HG02678 (cell line): ENCODE measurements around the gene ACKR1.
A peak's percentile ranks its signal among the peaks of the same experiment; 100 is the strongest.

Source experiments
- ATAC-seq: cut with Tn5 transposase; IDR thresholded peaks from one replicate; pipeline ENCODE4 v1.9.1; 2021; ENCODE audit warnings: mild to moderate bottlenecking, moderate library complexity; ENCODE audit not compliant: unreplicated experiment

ACKR1 gene, protein sequence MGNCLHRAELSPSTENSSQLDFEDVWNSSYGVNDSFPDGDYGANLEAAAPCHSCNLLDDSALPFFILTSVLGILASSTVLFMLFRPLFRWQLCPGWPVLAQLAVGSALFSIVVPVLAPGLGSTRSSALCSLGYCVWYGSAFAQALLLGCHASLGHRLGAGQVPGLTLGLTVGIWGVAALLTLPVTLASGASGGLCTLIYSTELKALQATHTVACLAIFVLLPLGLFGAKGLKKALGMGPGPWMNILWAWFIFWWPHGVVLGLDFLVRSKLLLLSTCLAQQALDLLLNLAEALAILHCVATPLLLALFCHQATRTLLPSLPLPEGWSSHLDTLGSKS

DNA sequence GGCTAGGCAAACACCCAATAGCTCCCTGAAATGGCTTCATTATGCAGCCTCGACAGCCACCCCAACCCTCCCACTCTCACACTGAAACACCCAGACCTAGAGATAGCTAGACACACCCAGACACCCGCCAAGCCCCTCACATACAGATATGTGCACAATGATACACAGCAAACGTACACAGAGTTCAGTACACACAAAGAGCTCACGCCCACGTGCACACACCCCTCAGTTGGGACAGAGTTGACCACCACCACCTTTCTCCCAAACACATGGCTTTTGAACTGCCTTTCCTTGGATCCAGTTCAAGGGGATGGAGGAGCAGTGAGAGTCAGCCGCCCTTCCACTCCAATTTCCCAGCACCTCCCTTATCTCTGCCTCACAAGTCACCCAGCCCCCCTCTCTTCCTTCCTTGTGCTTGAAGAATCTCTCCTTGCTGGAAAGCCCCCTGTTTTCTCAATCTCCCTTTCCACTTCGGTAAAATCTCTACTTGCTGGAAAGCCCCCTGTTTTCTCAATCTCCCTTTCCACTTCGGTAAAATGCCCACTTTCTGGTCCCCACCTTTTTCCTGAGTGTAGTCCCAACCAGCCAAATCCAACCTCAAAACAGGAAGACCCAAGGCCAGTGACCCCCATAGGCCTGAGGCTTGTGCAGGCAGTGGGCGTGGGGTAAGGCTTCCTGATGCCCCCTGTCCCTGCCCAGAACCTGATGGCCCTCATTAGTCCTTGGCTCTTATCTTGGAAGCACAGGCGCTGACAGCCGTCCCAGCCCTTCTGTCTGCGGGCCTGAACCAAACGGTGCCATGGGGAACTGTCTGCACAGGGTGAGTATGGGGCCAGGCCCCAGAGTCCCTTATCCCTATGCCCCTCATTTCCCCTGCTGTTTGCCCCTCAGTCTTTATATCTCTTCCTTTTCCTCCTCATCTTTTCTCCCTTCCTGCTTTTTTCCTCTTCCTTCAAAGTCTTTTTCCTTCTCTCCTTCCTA lies at the start of gene ACKR1:
ACKR1 (plus strand) TSS at position 715 of the 981 bp plus-strand sequence; CDS start at position 800, 85 bp downstream.
- ATAC-seq, result no peak

DNA sequence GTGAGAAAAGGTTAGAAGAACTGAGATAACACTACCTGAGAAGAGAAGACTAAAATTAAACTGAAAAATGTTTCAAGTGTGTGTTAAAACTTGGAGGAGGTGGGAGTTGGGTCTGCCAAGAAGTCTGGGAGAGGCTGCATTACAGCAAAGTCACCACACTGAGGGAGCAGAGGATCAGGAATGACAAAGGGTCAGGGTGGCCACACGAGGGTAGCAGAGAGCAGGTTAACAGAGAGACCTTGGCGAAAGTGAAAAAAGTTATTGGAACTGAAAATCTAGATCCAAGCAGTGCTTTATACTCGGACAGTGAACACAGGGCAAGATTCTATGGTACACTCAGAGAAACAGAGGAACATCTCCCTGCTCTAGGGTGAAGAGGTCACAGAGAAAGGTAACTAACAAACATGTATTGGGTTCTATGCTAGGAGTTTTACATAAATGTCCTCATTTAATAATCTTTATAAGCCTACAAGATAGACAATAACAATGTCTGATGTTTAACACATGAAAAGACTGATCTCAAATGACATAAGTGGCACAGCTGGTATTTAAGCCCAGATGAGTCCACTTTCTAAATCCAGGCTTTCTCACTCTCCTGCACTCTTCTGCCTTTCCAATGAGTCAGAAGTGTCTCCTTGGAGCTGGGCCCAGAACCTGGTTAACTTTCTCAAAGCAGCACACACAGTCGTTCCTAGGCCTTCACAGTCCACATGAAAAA lies 43.5 kb upstream of the ACKR1 start:
- peak; percentile 98 for ATAC-seq

DNA sequence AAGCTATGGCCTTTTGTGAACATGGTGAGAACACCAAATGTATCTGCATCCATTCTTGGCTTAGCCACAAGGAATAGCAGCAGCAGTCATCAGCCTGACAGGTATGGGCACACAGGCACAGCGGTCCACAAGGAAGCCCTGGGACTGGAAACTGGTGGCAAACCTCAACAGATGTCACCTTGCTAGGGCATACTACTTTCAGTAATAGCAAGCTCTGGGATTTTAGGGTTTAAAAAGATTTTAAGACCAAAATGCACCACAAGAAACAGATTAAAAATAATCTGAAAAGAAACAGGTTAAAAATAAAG lies 43.0 kb upstream of the ACKR1 start:
- no peak for ATAC-seq

DNA sequence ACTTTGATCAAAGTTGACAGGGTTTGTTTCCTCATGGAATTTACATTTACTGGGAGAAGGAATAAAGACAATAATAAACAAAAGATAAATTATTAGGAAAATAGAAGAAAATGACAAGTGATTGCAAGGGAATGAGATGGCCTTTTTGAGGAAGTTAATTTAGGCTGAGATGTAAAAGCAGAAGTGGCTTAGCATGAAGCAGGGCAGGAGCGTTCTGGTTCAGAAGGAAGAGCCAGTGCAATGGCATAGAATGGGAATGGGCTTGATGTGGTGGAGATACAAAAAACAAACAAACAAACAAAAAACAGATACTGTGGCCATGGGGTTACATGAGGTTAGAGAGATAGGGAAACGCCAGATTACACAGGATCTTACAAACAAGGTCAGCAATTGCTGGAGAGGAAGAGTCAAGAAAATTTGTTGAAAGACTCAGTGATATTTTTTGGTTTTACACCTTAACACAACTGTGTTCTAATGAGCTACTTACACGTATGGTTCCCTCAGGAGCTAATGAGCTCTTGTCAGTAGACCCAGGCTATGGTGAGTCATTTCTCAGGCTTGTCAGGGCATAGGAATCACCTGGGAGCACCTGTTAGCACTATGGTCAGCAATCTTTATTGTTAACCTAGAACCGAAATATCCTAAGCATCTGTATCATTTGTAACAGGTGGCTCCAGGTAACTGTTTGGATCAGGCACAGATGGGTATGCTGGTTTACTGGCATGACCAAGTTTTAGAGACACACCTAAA lies 42.0 kb upstream of the ACKR1 start:
- ATAC-seq, result no peak

DNA sequence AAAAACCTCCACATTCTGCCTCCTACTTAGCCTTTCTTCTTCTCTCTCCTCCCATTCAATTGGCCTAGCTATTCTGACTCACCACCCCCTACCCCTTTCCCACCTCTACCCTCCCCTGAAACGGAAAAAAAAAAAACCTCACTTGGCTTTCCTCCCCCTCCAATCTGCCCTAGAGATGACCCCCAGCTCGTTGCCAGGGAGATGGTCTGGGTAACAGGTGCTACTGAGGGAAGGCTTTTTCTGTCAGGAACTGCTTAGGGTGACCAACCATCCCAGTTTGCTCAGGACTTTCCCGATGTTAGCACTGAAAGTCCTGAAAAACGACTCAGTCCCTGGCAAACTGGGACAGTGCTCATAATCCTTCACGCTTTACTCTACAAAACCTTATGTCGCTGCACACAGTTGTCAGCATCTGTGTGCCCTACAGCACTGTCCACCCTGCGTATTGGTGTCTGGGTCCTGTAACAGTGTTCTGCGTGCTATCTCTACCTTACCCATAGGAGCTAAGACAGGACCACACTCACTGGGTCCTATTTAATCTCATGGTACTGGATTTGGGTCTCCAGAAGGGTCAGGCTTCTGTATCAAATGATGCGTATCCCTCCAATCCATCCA lies 41.0 kb upstream of the ACKR1 start:
- ATAC-seq, result no peak

DNA sequence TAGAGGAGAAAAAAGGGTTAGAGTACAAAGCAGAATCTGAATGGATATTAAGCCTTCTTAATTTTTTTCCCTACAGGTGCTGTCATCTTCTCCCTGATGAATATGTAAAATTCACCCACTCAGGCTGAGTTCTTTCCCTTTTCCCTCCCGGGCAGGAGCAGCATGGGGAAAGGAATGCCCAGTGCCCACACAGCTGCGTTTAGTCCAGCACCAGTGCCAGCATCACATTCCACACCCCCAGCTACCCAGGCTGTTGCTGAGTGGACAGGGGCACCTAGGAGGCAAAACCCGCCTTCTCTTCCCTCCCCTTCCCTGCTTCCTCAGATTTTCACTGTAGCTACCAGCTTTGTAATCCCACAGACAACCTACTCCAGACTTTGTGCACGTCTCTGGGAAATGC lies 36.6 kb upstream of the ACKR1 start:
- no peak for ATAC-seq

DNA sequence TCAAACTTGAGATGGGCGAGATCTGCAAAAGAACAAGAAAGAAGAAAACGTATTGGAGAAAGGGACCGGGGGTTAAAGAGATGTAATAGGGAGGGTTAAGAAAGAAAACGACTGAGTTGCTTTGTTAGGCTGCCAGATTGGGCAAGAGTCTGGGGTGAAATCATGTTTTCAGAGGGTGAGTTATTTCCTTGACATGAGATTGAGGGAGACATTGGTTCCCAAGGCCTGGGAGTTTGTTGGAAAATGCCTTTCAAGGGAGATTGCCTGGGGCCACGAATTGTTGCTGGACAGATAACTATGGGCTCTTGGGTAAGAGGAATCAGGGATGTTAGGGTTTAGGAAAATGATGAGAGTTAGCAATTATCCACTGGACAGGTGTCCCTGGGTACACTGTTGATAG lies 34.0 kb upstream of the ACKR1 start:
- no peak for ATAC-seq

DNA sequence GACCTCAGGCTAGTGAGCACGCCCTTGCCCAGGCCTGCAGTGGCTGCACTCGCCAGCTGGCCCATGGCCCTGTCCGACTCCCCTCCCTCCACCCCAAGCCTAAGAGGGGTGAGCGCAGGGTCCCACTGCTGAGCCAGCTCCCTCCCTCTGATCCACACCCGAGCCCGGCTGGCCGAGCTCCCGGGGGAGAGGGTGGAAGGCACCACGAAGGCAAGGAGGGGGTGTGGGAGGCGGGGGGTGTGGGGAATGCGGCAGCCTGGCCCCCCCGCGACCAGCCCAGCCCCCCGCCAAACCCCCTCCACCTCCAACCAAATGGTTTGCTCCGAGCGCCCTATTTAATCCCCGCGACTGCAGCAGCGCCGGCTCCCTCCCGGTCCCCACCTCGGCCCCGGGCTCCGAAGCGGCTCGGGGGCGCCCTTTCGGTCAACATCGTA lies 33.4 kb upstream of the ACKR1 start, which contains the start of gene CADM3:
CADM3 (plus strand) TSS at position 362 of the 434 bp plus-strand sequence. CDS start 151 bp downstream, outside the sequence.
- no peak for ATAC-seq

DNA sequence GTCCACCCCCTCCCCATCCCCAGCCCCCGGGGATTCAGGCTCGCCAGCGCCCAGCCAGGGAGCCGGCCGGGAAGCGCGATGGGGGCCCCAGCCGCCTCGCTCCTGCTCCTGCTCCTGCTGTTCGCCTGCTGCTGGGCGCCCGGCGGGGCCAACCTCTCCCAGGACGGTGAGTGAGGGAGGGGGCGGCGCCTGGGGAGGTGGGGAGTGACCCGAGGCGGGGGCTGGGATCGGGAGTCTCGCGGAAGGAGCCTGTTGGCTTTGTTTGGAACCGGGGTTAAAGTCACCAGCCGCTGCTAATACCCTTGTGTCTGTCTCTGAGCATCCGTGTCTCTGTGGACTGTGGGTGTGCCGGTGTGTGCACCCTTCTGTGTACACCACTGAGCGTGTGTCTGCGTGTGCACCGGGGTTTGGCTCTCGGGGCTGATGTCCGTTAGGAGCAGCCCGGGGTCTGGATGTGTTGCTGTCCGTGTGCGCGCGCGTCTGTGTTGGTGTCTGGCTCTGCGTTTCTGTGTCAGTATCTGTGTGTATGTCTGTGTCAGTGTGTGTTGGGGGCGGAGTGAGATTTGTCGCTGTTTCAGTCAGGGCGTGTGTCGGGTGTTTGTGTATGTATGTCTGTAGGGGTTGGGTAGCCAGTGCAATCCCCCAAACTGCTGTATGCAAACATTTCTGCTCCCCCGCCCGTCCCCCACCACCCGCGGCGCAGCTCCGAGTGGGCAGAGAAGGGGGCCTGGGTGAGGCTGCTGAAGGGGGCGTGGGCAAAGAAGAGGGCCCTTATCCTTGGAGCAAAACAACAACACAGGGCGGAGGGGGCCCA lies 32.8 kb upstream of the ACKR1 start:
- no peak for ATAC-seq

DNA sequence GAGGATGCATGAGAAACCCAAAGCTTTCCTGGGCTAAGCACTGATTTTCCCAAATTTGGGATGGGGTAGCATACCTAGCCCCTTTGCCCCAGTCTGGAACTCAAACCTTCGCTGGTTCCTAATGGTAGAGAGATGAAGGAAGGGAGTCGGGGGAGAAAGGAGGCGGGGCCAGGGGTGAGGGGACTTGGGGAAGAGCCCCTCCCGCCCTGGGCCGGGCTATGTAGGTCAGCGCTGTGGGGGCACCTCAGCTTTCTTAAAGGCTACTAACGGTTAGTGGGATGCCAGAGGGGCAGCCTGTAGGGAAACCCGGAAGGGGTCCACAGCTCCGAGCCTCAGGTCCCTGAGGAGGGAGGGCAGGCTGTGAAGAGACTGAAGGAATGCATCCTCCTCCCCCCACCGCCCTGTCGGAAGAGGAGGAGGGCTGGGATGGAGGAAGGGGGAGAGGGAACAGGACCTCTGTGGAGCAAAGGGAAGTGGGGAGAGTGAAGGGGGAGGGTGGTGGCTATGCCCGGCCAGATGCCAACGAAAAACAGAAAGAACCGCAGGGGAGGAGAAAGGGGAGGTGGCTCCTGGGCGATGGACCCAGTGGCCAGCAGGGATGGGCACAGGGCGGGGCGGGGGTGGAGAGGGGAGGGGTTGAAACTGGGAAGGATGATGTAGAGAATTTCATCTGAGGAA lies 31.9 kb upstream of the ACKR1 start:
- ATAC-seq, result no peak

DNA sequence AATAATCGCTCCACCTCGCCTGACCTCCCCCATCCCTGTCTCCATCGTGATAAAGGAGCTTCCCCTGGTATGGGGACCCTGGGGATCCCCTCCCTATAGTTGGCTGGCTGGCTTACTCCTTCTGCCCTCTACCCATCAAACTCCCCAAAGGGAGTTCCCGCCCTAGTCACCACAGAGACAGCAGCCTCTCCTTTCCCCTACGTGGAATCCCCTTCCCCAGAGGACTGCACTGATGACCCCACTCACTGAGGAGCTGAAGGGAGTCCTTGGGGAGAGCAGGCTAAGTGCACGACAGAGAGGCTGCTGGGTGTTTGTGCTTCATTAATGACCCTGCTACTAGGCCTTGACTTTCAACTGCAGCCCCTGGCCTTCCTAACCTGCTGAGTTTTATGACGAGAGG lies 31.4 kb upstream of the ACKR1 start:
- no peak for ATAC-seq

DNA sequence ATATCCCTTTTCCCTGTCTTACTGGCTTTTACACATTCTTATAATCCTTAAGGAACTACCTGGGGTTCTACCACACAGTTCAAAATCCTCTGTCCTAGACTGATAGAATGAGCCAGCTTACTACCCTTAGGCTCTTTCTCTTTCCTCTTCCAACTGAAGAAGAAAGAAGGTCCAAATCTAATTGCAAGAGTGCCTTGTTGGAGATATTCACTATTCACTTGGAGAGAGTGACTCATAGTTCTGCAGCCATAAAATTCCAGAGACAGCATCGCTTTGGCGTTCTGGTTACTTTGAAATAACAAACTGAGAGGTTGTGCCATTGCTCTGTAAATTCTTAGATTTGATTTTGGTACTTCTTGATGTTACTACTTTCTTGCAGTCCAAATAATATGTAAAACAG lies 29.1 kb upstream of the ACKR1 start:
- ATAC-seq, result no peak

DNA sequence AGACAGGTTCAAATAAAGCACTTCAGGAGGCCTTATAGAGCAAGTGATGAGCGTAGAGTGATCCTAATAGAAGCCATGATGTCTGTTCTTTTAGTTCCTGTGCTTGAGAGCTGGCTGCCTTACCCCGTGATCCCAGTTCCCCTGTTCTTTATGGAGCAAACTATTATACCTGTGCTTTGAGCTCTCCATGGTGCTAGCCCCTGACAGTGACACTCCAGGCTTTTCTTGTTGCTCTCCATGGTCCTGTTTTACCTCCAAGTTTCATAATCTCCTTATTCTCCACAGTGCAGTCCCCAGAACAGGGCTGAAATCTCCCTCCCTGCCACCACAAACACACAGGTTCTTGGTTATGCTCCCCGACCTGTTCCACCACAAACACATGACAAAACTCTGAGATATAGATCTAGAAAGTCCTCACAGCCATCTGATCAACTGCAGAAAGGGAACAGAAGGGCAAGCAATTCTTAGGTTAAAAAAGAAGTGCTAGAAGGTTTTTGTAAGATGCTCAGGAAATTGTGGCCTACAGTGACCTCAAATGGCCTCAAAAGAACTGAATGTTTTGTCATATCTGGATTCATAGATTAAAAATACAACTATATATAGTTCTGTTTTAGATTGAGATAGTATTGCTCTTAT lies 27.3 kb upstream of the ACKR1 start:
- ATAC-seq, result no peak

DNA sequence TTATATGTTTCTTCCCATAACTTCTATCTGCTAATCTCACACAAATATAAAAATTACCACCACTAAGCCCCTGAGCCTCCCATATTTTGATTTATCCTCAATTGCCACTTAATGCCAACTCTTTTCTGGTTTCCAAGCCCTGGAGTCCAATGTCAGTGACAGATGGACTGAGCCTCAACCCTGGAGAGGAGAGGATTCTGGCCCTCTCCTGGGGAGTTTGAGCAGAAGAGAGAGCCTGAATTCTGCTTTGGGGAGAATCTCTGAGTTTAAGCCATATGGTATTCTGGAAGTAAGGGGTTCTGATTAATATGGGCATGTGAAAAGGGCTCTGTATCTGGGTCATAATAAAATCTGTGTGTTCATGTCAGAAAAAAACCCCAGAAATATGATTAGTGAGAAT lies 24.8 kb upstream of the ACKR1 start:
- ATAC-seq, result no peak

DNA sequence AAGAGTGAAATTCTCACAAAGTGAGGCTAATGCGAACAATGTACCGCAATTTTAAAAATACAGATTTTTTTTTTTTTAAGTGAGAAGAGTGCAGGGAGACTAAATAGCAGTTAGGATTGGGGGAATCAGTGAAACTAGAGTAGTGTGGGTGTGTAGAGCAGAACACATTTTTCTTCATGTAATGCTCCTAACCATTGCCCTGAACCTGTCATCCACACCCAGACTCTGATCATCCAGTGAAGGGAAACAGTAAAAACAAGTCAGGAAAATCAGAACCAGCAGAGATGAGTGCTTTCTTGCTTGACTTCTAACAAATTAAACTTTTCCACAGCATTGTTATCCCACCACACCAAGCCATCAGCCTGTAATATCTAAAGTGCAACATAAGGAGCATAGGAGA lies 24.2 kb upstream of the ACKR1 start:
- no peak for ATAC-seq

DNA sequence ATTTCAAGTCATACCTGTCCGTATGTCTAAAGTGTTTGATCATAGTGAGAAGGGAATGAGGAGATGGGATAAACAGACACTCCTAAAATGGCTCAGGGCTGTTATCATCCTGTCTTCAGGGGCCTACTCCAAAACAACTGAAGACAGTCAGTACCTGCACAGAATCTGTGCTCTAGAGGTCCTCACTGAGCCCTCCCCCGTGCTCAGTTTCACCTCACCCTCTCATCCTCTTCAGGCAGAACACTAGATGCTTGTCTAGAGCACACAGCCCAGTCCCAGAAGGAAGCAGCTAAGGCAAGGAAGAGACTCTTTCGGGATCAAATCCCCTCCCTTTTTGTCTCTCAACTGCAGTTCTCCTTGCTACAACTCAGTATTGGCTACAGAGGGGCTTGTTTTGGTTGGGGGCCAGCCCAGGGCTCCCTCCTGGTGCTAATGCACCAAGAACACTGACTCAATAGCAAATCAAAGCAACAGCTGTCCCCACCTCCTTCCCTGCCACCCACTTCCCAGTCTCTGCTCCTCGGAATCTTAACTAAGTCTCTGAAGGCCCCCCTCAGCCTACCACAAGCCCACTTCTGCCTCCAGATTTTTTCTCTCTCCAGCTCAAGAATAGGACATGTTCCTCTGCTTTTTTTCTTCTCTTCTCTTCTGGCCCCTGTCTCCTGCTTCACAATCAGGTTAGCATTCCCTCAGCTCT lies 23.2 kb upstream of the ACKR1 start:
- no peak for ATAC-seq

DNA sequence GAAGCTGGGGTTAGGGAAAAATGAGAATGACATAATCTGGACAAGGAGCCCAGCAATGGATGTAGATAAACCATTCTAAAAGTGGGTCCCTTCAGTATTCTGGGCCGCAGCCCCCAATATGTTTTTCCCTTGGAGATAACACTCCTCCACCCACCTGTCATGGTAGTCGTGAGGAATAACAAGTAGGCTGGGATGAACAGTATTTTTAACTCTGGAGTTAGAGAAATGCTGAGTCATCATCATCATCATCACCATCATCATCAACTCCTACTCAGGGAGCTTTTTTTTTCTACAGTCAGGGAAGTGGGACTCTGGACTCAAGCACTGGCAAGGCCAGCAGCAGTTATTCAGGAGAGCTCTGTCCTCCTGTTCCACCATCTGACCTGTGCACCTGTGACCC lies 20.5 kb upstream of the ACKR1 start:
- ATAC-seq, result no peak

DNA sequence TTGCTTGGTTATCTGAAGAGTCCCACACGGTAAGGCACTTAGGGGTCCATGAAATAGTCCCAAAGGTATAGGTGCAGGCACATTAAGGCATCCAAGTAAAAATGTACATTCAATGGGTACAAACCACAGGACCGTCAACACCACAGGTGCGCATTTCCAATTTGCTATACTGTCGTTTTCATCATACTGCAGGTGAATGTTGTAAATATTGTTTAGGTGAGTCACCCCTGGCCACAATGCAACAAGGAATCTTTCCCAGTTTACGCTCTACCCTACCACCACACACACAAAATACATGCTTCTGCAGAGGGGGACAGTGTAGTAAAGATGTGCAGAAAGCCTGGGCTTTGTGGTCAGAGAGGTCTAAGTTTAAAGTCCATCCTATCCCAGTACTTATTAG lies 19.6 kb upstream of the ACKR1 start:
- ATAC-seq, result no peak
